ENCODE data around the gene RASGRP3.

The RASGRP3 gene

GRCh38 chr2:33595385-33595784, 118.9 kb downstream of the RASGRP3 start:
- no peak for DNase-seq

- no peak for DNase-seq
Measured at GRCh38 chr2:33597026-33597425, 120.6 kb downstream of the RASGRP3 start.

- peak; percentile 14 for DNase-seq
Measured at GRCh38 chr2:33598561-33599174, 122.2 kb downstream of the RASGRP3 start.

GRCh38 chr2:33599175-33599942, 122.9 kb downstream of the RASGRP3 start, which contains the start of gene FAM98A:
Gene FAM98A (minus strand): TSS chr2:33599299. CDS start chr2:33599221, 78 bp downstream.
- peak; percentile 95 for DNase-seq

- DNase-seq: no peak
Measured at GRCh38 chr2:33599943-33600192, 123.4 kb downstream of the RASGRP3 start.

GRCh38 chr2:33602201-33602830, 125.9 kb downstream of the RASGRP3 start:
- no peak for DNase-seq

- DNase-seq: no peak
Measured at GRCh38 chr2:33603416-33603815, 127.0 kb downstream of the RASGRP3 start.

GRCh38 chr2:33605056-33605455, 128.6 kb downstream of the RASGRP3 start:
- DNase-seq: no peak

GRCh38 chr2:33606100-33606499, 129.7 kb downstream of the RASGRP3 start:
- DNase-seq: no peak

GRCh38 chr2:33606622-33607021, 130.2 kb downstream of the RASGRP3 start:
- DNase-seq: no peak

GRCh38 chr2:33607251-33607721, 130.8 kb downstream of the RASGRP3 start:
- DNase-seq: no peak

- DNase-seq: no peak
Measured at GRCh38 chr2:33607905-33608304, 131.5 kb downstream of the RASGRP3 start.

- DNase-seq: no peak
Measured at GRCh38 chr2:33614190-33614589, 137.7 kb downstream of the RASGRP3 start.

Data from NCI-H510A treated with DMSO at 0.1 percent for 48 hours (cell line).